ENCODE results near the gene RAB30.
"Not testable (repeated sequence)": the region's sequence is repeated elsewhere in the genome, so short reads cannot be mapped to it uniquely, and the experiment has no call there.

The RAB30 gene

DNA sequence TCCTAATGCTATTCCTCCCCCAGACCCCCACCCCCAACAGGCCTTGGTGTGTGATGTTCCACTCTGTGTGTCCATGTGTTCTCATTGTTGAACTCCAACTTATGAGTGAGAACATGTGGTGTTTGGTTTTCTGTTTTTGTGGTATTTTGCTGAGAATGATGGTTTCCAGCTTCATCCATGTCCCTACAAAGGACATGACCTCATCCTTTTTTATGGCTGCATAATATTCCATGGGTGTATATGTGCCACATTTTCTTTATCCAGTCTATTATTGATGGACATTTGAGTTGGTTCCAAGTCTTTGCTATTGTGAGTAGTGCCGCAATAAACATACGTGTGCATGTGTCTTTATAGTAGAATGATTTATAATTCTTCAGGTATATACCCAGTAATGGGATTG is 121.2 kb downstream of the RAB30 start:
- FAIRE-seq; DNase-seq (ENCODE audit: low spot score): not testable (repeated sequence)

DNA sequence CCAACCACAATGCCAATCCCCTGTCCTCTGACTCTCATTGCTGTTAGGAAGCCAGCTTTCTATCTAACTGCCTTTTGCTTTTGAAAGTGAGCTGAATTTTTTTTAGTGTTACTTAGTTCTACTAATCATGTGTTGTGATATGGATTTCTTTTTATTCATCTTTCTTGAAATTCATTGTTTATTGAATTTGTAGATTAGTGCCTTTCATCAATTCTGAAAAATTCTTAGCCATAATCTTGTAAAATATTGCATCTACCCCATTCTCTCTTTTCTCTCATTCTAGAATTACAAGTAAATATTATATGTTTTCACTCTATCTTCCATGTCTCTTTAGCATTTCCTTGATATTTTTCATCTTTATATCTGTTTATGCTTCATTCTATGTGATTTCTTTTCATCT is 122.3 kb downstream of the RAB30 start:
- FAIRE-seq (no peak), DNase-seq (ENCODE audit: low spot score) (no peak)

DNA sequence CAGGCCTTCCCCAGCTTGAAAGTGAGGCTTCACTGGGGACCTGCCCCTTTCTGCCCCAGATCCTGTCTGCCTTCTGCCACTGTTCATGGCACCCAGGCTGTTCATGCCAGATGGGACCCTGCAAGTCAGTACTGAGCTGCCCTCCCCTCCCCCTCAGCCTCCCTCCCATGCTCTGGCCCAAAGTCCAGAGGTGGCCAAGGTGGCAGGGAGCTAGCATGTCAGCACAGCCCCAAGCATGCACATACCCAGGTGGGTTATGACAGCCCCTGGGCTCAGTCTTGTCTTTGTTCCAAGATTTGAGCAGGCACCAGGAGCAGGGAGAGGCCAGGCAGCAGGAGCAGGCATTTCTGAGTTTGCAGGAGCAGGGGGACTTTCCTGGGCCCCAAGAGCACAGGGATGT is 126.0 kb downstream of the RAB30 start:
- FAIRE-seq (no peak), DNase-seq (ENCODE audit: low spot score) (no peak)

DNA sequence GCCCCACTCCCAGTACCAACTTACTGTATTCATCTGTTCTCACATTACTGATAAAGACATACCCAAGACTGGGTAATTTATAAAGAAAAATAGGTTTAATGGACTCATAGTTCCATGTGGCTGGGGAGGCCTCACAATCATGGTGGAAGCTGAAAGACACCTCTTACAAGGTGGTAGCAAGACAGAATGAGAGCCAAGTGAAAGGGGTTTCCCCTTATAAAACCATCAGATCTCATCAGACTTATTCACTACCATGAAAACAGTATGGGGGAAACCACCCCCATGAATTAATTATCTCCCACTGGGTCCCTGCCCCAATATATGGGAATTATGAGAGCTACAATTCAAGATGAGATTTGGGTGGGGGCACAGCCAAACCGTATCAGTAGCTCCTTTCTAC is 126.7 kb downstream of the RAB30 start:
- DNase-seq (ENCODE audit: low spot score); FAIRE-seq: not testable (repeated sequence)

DNA sequence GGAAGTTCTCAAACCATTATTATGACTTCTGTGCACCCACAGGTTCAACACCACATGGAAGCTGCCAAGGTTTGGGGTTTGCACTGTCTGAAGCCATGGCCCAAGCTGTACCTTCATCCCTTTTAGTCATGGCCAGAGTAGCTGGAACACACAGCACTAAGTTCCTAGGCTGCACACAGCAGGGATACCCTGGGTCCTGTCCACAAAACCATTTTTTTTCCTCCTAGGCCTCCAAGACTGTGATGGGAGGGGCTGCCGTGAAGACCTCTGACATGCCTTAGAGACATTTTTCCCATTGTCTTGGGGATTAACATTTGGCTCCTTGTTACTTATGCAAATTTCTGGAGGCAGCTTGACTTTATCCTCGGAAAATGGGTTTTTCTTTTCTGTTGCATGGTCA is 127.5 kb downstream of the RAB30 start:
- FAIRE-seq (no peak), DNase-seq (ENCODE audit: low spot score) (no peak)

DNA sequence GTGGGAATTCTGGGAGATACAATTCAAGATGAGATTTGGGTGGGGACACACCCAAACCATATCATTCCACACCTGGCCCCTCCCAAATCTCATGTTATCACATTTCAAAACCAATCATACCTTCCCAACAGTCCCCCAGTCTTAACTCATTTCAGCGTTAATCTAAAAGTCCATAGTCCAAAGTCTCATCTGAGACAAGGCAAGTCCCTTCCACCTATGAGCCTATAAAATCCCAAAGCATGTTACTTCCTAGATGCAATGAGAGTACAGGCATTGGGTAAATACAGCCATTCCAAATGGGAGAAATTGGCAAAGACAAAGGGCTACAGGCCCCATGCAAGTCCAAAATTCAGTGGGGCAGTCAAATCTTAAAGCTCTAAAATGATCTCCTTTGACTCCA is 128.3 kb downstream of the RAB30 start:
- not testable (repeated sequence) for FAIRE-seq; DNase-seq (ENCODE audit: low spot score)

DNA sequence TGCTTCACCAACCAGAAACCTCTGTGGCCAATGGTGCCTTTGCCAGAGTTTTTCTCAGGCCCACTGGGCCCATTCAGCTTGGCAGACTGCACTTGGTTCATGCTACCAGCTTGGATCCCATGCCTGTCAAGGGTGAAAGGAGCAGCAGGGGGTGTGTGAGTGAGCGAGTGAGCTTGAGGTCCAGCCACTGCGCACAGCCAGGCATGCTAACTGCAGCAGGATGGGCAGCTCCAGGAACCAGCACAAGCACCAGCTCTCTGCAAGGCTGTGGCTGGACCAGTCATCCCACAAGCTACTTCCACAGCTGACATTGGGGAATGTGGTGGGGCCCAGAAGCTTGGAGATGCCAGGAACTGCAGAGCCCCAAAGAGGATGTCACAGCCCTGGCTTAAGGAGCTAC is 129.3 kb downstream of the RAB30 start:
- FAIRE-seq (no peak), DNase-seq (ENCODE audit: low spot score) (no peak)

DNA sequence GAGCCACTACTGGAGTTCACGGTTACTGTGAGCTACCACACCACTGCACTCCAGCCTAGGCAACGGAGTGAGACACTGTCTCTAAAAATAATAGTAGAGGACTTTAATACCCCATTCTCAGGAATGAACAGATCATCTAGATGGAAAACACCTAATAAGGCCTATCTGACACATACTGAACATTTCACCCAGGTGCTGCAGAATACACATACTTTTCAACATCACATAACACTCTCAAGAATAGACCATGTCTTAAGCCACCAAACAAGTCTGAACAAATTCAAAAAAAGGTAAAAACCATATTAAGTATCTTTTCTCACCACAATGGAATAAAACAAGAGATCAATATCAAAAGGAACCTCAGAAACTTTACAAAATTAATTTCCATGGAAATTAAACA is 132.2 kb downstream of the RAB30 start:
- FAIRE-seq: no peak
- DNase-seq (ENCODE audit: low spot score): no peak

DNA sequence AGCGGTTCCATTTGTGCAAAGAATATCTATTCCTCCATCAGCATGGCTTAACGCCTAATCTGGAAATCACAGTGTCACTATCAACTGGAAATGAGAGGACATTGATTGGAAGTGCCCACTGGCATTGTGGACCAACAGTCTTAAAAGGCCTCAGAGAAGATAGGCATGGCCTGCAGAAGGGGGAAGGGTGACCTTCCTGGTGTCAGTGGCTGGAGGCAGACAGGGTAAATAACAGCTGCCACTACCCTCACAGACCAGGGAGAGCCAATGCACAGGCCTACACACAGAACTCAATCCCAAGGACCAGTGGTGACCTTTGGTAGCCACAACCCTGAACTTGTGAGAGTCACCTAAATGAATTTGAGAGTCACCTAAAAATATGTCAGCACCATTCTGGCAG is 134.1 kb downstream of the RAB30 start:
- FAIRE-seq: no peak
- no peak for DNase-seq (ENCODE audit: low spot score)

DNA sequence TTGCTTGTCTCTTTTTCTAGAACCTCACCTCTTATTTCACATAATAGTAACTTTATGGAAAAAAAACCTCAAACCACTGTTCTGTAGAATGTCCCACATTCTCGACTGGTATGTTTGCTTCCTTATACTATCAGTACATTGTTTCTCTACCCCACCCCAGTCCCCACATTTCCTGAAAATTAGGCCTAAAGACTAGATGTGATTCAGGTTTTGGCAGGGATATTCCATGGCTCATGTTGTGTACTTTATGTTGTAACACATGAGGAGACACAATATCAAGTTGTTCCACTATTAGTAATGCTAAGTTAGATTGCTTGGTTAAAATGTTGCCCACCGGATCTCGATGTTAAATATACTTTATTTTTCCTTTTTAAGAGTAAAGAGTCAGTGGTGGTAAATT is 135.4 kb downstream of the RAB30 start:
- FAIRE-seq: no peak

DNA sequence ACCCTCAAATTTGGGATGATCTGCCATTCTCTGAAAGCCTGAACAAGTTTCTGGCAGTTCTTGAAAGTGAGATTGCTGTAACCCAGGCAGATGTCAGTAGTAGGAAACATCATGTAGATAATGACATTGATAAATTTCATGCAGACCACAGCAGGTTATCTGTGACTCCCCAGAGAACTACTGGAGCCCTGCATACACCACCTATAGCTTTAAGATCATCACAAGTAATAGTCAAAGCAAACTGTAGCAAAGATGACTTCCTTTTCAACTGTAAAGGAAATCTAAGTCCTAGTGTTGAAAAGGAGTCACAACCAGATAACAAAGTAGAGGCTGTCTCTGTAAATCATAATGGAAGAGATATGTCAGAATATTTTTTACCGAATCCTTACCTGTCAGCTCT is 139.1 kb downstream of the RAB30 start:
- FAIRE-seq (no peak), DNase-seq (ENCODE audit: low spot score) (no peak)

More for the DNA sequence above, 135.4 kb downstream of the RAB30 start:
- DNase-seq (ENCODE audit: low spot score): no peak

DNA sequence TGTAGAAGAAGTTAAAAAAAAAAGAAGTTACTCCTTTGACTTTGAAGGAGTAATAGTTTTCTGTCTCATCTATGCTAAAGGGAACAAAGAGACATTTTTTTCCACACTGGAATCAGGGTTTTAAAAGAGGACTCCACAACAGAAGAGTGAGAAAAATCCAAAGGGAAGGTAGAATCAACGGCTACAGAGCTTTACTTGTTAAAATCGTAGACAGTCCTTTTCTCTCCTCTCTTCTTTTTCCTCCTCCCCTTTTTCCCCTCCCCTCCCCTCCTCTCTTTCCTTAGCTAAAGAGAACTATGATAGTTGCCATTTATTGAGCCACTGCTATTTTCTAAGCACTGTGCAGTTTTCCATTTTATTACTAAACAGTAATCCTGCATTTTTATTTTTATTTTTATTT is 141.0 kb downstream of the RAB30 start:
- DNase-seq (ENCODE audit: low spot score): no peak
- no peak for FAIRE-seq

DNA sequence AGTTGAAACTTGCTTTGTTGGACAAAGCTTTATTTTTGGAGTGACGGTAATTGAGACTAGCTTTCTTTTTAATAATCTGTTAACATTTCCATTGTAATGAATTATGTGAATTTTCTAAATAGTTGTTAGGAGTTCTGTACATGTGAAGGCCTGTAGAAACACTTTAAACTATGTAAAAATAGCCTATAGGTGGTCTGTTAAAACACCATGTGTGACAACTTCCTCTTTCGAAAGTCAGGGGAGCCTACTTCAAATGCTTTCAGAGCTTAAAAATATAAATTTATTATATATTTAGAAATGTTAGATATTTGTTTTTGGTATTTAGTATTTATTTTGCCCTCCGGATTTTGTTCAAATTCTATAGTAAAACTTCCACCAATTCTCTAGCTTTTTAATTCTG is 141.5 kb downstream of the RAB30 start:
- FAIRE-seq (no peak), DNase-seq (ENCODE audit: low spot score) (no peak)

DNA sequence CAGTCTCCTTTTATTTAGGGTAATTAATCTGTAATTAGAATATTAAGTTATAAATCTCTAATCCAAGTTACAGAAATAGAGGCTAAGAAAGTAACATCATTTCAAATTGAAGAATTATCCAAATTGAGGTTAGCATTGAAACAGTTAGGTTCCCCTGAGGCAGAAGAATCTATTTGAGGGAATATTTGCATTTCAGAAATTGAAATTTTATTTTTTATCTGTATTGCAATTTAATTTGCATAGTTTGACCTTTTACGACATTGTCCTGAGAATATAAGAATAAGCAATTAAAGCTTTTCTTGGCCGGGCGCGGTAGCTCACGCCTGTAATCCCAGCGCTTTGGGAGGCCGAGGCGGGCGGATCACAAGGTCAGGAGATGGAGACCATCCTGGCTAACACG is 142.6 kb downstream of the RAB30 start:
- DNase-seq (ENCODE audit: low spot score) (no peak), FAIRE-seq (no peak)

DNA sequence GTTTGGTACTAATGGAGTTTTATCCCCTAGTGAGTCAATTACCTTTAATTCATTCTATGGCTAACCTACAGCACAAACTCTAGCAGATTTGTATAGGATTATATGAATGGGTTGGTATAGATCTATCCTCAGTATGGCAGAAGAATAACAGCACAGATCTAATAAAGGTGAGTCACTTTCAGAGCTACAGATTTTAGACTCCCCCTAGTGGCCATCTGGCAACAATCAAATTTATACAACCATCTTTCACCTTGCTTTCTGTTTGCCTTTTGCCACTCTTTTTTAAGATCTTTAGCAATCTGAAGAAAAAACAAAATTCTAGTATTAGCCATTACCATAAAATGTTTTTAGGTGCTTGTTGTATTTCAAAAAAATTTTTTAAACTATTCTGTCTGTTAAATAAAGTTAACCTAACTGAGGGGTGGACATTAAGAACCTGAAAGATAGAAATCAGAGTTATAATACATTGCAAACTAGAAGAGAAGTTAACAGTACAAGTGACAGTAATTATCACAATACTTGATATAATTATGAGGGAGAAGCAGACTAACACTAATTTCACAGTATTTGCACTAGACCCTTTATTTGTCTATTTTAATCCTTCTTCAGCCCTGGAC is 144.3 kb downstream of the RAB30 start:
- FAIRE-seq (no peak), DNase-seq (ENCODE audit: low spot score) (peak; percentile 64)

DNA sequence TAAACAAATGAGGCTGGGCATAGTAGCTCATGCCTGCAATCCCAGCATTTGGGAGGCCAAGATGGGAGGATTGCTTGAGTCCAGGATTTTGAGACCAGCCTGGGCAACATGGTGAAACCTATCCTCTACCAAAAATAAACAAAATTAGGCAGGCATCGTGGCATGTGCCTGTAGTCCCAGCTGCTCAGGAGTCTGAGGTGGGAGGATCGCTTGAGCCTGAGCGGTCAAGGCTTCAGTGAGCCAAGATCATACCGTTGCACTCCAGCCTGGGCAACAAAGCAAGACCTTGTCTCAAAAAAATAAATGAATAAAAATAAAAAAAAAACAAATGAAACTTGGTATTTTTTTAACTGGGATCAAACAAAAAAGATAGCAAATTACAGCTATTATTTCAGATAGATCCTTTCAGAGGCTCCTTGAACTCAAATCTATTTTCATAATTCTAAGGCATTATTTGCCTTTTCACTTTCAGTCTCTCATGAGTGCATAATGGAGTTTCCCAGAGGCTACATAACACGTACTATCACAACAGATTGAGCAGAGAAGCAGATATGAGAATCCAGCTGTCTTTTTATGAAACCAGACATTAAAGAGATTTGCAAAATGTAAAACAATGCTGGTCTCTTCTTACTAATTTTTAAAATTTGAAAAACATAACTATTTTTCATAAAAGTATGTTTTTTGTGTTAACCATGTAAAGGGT is 147.0 kb downstream of the RAB30 start:
- no peak for FAIRE-seq
- no peak for DNase-seq (ENCODE audit: low spot score)
